ENCODE data around the gene RALGAPA2.
A peak's percentile ranks its signal among the peaks of the same experiment; 100 is the strongest.

The RALGAPA2 gene

DNA sequence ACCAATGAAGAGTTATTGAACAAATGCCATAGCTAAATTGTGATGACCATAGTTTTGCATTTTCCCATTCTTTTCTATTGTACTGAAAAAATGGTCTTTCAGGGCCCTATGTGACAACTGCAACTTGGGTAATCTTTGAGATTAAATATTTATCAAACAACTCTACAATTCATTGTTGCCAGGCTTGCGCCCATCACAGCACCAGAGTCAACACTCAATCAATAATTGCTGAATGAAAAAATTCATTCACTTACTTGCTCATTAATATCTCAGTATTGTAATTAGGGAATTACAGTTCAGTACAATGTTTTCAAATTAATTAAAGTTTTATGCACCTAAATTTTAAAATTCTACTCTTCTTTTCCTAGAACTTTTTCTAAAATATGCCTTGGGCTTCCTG is 7.7 kb upstream of the RALGAPA2 start:
- DNase-seq (ENCODE audit: low spot score), result no peak

DNA sequence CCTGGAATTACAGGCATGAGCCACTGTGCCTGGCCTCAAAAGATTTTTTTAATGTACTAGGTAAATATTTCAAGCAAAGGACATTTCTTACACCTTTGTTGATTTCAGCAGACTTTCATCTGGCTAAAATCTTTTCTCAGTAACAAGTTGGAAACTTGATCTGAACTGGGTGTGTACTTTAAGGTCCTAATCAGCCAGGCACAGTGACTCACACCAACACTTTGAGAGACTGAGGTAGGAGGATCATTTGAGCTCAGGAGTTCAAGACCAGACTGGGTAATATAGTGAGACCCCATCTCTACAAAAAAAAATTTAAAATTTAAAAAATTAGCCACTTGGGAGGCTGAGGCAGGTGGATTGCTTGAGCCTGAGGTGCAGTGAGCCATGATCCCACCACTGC is 7.0 kb upstream of the RALGAPA2 start:
- DNase-seq (ENCODE audit: low spot score), result no peak

DNA sequence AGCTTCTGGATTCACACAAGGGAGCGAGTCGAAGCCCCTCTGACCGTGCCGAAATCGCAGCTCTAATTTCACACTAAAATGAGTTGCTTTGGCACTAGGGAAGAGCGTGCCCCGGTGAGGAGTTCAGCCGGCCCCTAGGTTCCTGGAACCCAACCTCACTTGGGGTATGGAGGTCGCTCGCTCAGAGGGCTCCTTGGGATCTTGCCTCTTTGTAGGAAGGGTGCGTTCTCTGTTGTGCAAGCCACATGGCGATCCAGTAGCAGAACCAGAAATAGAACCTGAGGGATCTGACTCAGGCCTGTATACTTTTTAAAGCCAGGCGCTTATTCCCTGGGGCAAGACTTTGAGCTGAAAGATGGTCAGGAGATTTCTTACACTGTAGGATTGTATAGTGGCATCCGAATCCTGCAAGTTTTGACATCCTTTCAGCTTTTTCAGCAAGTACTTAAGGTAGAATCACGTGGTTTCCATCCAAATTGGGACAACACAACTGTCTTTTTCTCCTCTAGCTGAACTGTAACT is 861 bp upstream of the RALGAPA2 start:
- no peak for DNase-seq (ENCODE audit: low spot score)

DNA sequence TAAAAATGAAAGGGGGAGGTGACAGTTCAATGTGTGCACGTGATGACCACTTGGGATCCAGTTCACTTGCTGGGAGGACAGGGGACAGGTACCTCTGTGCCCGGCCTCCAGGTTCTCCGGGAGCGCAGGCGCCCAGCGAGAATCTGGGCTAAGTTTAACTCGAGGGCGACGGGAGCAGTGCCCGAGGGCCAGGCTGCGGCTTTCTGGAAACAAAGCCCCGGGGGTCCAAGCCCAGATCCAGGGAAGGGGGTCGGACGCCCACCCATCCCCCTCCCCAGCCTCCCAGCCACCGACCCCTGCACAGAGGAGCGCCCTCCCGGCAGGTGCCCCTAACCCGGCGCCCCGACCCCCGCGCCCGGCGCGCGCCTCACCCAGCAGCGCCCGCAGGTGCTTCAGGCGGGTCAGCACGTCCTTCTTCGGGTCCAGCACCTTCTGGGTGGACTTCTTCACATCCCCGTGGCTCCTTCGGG is 405 bp downstream of the RALGAPA2 start:
- DNase-seq (ENCODE audit: low spot score), result peak; percentile 15

DNA sequence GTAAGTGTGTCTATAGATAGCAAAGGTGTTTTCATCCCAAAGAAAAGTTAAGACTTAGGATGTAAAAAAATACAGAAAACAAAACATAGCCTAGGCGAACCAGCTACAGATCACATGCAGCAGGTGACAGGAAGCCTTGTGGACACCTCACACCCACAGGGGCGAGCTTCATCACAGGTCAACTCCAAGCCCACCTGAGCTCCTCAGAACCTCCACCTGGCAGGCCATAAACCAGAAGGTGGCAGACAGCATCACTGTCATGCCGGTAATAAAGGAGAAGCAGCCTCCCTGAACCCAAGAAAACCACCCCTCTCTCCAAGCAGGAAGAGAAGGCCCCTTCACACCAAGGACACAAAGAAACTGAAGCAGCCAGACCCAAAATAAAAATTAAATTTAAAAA is 1.0 kb downstream of the RALGAPA2 start:
- DNase-seq (ENCODE audit: low spot score), result no peak

DNA sequence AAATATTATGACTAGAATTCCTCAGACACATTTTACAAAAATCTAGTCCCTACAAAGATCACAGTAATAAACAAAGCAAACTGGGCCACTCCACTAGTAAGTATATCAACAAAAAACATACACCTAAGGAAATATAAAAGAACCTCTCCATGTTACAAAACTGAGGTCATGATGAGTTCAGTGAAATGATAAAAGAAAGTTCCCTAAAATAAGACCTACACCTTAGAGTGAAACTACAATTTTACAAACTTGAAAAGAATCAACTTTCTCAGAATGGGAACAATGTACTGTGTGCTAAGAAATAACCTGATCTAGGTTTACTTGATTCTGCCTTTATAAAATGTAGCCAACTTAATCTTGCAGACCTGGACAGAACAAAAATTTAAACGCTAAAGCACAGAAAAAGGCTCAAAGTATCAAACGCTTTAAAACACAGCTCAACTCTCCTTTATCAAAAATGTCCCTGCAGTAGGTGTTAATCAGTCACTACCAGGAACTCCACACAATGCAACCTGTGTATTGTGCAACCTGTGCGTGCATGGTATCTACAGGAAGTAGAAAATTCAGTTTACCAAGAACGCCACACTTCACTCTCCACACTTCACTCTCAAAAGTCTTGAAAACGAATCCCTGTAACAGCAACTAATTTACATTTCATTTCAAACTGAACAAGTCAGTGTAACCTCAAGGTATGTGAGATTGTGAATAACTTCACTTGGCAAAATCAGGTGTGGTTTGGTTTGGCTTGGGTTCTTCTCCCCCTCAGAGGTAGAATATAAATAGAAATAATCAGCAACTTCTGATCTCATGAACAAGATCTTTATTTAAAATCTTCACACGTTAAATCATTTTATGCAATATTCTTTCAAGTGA is 1.8 kb downstream of the RALGAPA2 start:
- DNase-seq (ENCODE audit: low spot score), result no peak

DNA sequence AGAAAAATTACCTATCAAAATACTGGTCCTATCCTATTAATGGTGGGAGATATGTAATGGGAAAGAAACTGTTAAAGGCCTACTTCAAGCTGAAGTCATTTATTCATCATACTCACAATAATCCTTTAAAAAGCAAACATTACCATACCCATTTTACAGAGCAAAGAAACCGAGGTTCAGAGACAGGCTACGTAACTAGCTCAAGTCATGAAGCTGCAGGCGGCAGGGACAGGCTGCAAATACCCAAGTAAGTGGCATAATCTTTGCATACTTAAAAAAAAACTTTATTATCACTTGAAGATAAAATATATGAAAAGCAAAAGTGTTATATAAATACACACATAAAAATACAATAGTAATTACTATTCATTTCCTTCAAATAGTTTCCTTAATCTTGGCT is 2.6 kb downstream of the RALGAPA2 start:
- no peak for DNase-seq (ENCODE audit: low spot score)

DNA sequence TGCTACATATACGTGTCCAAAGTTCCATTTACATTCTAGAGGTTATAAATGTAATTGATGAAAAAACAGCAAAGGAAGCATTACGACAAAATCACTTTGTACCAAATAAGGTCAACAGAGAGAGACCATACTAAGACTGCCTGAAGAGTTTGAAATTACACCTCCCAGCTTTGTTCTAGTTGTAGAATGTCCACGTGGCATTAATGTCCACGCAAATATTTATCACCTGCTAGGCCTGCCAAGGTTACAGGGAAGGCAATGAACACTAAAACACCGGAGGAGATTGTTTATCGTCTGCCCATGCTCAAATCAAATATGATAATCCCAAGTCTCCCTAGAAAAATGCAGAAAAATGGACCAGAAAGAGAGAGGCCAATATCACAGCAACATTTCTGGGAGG is 6.2 kb downstream of the RALGAPA2 start:
- DNase-seq (ENCODE audit: low spot score), result no peak

DNA sequence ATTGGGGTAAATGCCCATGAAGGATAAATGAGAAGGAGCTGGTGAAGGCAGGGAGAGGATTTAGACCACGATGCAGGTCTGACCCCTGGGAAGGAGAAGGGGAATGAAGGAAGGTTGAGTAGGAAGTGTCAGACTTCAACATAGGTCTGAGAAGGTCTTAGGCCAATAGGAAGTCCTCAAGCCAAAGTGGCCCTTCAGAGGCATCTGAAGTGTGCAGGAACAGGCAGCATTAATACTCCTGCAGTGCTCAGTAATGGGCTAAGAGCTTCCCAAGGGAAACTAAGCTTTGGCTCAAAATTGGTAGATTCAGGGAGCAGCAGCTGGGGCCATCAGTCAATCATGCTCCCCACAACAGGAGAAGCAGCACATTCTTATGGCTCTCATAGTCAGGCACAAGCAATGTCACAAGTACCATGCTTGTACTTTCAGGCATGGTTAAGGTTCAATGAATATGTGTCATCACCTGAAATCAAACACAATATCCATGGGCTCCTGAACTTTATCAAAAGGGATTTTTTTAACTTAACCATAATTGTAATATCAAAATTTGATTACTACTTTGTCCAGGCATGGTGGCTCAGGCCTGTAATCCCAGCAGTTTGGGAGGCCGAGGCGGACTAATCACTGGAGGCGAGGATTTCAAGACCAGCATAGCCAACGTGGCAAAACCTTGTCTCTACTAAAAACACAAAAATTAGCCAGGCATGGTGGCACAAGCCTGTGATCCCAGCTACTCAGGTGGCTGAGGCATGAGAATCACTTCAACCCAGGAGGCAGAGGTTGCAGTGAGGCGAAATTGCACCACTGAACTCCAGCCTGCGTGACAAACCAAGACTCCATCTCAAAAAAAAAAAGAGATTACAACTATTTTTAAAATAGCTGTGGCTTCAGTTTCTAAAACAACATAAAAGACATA is 9.9 kb downstream of the RALGAPA2 start:
- no peak for DNase-seq (ENCODE audit: low spot score)

DNA sequence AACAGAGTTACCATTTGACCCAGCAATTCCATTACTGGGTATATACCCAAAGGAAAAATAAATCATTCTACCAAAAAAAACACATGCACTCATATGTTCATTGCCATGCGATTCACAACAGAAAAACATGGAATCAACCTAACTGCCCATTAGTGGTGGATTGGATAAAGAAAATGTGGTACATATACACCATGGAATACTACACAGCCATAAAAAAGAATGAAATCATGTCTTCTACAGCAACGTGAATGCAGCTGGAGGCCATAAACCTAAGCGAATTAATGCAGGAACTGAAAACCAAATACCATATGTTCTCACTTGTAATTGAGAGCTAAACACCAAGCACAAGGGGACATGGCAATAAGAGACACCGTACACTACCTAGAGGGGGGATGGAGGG is 12.5 kb downstream of the RALGAPA2 start:
- no peak for DNase-seq (ENCODE audit: low spot score)

DNA sequence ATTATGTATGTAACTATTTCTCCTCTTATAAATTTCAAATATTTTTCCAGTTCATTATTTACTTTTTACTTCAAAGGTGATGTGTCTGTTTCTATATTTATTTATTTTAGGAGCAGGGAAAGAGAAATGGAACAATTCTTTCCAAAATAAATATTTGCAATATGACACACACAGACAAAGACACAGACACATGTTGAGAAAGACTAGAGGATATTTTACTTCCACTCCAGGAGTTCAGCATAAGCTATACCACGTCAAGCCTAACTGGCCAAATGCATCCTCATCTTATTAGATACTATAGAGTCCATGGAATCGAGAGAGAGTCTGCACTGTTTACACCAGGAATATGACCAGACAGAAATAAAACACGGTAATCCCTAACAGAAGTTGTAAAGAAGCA is 13.3 kb downstream of the RALGAPA2 start:
- DNase-seq (ENCODE audit: low spot score), result no peak

DNA sequence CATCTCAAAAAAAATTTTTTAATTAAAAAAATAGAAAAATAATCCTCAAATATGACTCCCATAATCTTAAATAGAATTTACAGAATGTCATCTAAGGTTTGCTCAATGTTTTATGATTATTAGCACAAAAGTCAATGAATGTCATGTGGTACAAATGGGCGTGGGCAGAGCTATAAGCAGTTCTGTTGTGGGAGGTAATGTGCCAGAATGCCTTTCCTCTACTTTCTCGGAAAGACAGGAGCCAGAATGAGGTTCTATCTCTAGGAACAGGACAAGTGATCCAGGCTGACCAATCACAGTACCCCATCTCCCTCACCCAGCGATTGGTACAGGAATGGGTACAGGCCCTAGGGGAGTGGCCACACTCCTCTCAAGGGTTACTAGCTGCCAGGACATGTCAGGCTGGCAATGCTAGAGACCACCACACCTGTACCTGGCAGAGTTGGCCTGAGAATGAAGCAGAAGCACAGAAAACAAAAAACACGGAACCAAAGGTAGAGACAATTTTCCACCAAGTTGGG is 15.1 kb downstream of the RALGAPA2 start:
- DNase-seq (ENCODE audit: low spot score), result no peak

DNA sequence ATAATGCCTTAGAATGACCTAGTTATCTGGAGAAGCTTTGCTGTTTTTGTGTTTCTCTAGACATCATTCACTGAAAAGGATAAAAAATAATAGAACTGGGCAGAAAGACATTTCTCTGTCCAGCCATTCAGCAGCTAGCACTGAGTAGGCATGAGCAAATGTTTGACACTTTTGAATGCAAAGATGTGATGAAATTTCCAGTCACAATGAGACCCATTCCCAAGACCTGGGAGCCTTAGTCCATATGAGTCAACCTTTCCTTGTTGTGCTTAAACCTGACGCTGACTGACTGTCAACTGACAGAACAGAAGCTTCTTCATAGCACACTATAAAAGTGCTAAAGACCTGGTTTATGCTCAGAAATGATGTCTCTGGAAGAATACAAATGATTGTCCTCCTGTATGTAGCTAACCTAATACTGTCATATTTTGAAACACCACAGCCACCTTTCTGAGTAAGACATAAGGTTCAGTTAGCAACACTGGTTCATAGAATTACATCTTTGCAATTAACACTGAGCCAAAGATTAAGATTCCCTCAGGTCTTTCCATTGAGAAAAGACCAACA is 17.1 kb downstream of the RALGAPA2 start:
- DNase-seq (ENCODE audit: low spot score), result no peak

DNA sequence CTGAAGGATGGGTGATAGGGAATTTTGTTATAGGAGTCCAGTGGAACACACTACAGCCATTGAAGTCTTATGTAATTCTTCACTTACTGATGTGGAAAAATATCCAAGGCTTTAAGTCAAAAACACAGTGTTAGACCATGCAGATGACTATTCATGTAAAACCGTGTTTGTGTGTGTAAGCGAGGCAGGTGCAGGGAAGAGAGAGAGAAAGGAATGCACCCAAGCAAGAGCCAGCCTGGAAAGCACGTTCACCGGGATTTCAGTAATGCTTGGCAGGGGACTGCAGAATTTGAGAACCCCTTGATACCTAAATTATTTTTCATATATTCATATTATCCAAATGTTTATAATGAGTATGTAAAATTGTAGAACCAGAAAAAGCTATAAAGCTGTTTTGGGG is 17.9 kb downstream of the RALGAPA2 start:
- no peak for DNase-seq (ENCODE audit: low spot score)

DNA sequence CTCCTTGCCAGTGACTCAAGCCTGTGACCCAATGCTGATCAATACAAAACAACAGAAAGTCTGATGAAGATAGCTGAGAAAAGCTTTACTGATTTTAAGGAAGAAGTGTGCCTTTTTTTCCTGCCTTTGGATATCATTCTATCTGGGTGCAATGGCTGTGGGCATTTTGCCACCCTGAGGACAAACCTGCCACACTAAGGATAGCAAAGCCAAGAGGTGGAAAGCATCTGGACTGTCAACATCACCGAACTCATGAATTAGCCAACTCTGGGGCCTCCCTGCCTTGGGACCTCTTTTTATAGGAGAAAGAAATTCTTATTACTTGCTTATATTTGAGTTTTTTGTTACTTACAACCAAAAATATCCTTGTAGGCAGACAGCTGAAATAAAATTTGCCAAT is 19.9 kb downstream of the RALGAPA2 start:
- DNase-seq (ENCODE audit: low spot score), result no peak

DNA sequence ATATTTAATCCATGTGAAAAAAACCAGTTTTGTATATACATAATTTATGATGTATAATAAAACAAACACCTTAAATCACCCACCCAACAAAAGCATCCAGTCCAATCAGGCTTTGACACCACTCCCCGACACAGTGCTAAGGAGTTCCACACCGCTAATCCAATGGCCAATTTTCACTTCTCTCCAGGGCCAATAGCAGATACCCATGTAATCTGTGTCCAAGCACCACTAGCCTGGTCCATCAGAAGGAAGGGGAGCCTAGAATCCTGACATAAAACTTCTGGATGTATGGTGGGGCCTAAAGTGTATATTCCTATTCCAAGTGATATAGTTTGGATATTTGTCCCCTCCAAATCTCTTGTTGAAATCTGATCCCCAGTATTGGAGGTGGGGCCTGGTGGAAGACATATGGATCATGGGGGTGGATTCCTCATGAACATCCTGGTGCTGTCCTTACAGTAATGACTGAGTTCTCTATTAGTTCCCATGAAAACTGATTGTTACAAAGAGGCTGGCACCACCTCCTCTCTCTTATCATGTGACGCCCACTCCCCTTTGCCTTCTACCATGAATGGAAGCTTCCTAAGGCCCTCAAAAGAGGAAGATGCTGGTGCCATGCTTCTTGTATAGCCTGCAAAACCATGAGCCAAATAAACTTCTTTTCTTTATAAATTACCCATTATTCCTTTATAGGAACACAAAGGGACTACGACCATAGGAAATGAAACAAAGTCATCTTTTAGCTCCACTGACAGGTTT is 20.8 kb downstream of the RALGAPA2 start:
- no peak for DNase-seq (ENCODE audit: low spot score)

DNA sequence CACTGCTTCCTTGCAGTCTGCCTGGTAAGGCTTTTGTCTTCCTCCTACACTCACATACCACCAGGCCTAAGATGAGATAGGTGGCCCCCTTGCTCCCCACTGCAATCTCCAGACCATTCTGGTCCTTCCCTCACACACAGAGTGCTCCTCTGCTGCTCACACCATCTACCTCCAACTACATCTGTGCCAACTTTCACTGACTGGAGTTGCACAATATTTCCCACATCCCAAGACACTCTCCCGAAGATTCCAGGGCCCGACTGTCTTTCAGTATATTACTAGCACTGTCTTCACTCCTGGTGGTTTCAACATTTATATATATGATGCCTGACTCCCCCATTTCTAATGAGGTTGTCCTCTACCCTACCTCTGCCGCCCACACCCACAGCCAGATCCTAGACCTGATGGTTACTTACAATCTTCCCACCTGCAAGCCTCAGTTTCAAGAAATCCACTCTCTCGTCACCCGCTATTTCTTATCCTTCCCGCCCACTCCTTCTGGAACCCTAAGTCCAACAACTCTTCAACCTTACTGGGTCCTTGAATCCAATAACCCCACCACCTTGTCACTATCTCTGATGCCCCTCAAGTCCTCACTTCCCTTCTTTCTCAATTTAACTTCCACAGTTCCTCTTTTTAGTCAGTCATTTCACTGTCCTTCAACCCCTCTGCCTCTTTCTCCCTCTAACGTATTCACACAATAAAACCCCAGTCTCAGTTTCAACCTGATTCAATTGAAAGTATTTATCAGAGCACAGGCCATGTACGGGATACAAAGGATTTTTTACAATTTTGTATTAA is 21.6 kb downstream of the RALGAPA2 start:
- no peak for DNase-seq (ENCODE audit: low spot score)

DNA sequence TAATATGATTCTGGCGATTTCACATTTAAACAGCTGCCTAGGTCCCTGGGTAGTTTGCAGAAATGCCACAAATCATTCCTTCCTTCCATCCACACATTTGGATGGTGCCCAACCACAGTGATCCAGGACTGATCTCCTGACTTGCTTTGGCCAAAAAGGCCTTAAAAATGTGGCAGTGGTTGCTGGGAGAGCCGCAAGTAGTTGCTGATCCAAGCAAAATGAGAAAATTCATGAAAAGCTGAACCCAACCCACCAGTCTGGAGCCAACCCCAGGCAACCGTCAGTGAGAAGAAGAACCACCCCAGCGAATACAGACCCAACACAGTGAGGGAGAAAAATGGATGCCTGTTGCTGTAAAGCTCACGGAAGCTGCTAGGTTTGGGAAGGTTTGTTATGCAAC is 25.1 kb downstream of the RALGAPA2 start:
- no peak for DNase-seq (ENCODE audit: low spot score)

DNA sequence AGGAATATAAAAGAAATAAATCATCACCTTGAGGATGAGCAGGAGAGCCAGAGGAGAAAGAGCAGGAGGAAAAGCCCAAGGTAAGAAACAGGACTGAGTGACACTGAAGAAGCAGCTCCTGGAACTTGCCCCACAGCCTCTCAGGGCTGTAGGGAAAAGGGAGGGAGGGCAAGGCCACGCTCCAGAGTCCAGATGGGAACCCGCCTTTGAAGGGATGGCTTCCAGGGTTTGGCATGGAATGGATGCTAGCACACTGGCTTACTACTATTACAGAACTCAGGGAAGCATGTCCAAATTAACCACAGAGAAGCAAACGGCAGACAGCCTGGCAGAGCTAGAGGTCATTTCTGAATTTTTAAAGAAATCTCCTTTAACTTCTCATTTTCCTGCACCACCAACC is 26.8 kb downstream of the RALGAPA2 start:
- DNase-seq (ENCODE audit: low spot score), result no peak

DNA sequence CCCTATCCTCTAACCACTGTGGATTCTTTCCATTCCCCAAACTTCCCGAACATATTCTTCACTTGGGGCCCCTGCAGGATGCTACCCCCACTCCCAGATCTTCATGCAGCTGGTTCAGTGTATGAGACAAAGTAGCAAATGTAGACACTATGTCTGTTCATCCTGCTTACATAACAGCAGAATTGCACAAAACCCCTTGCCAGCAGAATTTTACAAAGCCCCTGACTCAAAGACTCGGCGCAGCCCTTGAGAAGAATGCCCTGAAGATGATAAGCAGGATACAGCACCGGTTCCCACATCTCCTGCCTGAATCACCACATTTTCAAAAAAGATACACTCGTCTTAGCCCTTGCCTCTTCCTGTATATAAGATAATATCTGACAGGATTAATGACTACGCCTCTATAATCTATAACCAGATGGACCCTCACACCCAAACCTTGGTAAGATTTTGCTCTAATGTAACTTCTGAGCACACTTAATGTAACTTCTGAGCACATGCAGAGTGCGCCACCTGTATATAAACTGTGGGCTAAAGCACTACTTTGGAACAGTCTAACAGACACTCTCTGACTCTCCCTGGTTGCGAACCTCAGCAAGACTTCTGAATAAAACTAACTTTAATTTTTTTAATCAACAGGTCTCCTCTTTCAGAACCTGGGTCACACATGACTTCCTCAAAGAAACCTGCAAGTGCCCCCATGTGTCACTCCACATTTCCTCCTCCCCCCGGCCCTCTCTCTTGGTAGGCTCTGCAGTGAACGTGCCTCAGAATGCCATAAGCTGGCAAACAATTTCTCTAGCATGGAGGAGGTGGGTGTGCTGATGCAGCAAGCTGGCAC is 28.7 kb downstream of the RALGAPA2 start:
- no peak for DNase-seq (ENCODE audit: low spot score)
